ENCODE results near the gene CDK5RAP2. TPM values are rescaled to one million over a fixed set of nuclear protein-coding genes. Genes with fewer than 3 reads are reported as not detected.

Gene CDK5RAP2
- total RNA-seq, 2 experiments from 2014 or later, result 76.0 to 81.6 TPM

- H3K36me3 ChIP-seq (ENCODE audit: insufficient read depth, low read length), result peaks cover 95% of the 10 kb centered on the region
- TF ChIP-seq CTCF (conservative IDR thresholded peaks at IDR 0.05; ENCODE audit: low read length) (no peak), EZH2phosphoT487 (IDR thresholded peaks at IDR 0.05; ENCODE audit: borderline replicate concordance, low read depth, low read length) (no peak)
- no peaks in the 10 kb centered on the region for H4K20me1 ChIP-seq (ENCODE audit: insufficient read depth, low read length)
- intact Hi-C loops (cut with micrococcal nuclease; ENCODE audit: unreplicated experiment), result no loop called here
- H2AFZ ChIP-seq (ENCODE audit: low read length), result no peak overlapping the region
- H3K4me1 ChIP-seq (ENCODE audit: insufficient read depth, low read length, poor library complexity, severe bottlenecking), result no peaks in the 10 kb centered on the region
- H3K4me2 ChIP-seq (ENCODE audit: low read length), result no peak overlapping the region
- CTCF ChIA-PET (ENCODE audit: unreplicated experiment), result no interaction called here
- no peaks in the 10 kb centered on the region for H3K79me2 ChIP-seq (ENCODE audit: insufficient read depth, low read depth, low read length)
- BruUV-seq (replicated peaks), result no TSS peak
- H3K4me3 ChIP-seq (ENCODE audit: low read depth, low read length, poor library complexity, severe bottlenecking), result no peak overlapping the region
- no peak overlapping the region for H3K27ac ChIP-seq (ENCODE audit: low read depth, low read length, poor library complexity, severe bottlenecking)
- H3K9me3 ChIP-seq (ENCODE audit: low read length), result no peaks in the 10 kb centered on the region
- POLR2A ChIA-PET, result no interaction called here
- H3K9me2 ChIP-seq (ENCODE audit: insufficient read depth, low read length), result no peaks in the 10 kb centered on the region
- no peak for DNase-seq (ENCODE audit: low spot score)
Observed at GRCh38 chr9:120403543-120403856, 176.5 kb downstream of the CDK5RAP2 start.

GRCh38 chr9:120402741-120403542, 177.0 kb downstream of the CDK5RAP2 start:
- H3K79me2 ChIP-seq (ENCODE audit: insufficient read depth, low read depth, low read length), result no peaks in the 10 kb centered on the region
- no peak overlapping the region for H3K27ac ChIP-seq (ENCODE audit: low read depth, low read length, poor library complexity, severe bottlenecking)
- H3K36me3 ChIP-seq (ENCODE audit: insufficient read depth, low read length), result peaks cover 93% of the 10 kb centered on the region
- DNase-seq (ENCODE audit: low spot score), result no peak
- no peaks in the 10 kb centered on the region for H3K9me2 ChIP-seq (ENCODE audit: insufficient read depth, low read length)
- H3K4me2 ChIP-seq (ENCODE audit: low read length), result no peak overlapping the region
- no TSS peak for BruUV-seq (replicated peaks)
- H3K4me1 ChIP-seq (ENCODE audit: insufficient read depth, low read length, poor library complexity, severe bottlenecking), result no peaks in the 10 kb centered on the region
- ChIA-PET CTCF (ENCODE audit: unreplicated experiment) (no interaction called here), POLR2A (interaction anchor here (0.6 kb wide), 1 partner anchor 399 kb away, joined by 4 read pairs; no protein-coding TSS in a partner anchor)
- no peaks in the 10 kb centered on the region for H3K9me3 ChIP-seq (ENCODE audit: low read length)
- no peak overlapping the region for H3K4me3 ChIP-seq (ENCODE audit: low read depth, low read length, poor library complexity, severe bottlenecking)
- TF ChIP-seq CTCF (conservative IDR thresholded peaks at IDR 0.05; ENCODE audit: low read length), result no peak
- TF ChIP-seq EZH2phosphoT487 (IDR thresholded peaks at IDR 0.05; ENCODE audit: borderline replicate concordance, low read depth, low read length), result no peak
- H2AFZ ChIP-seq (ENCODE audit: low read length), result no peak overlapping the region
- H4K20me1 ChIP-seq (ENCODE audit: insufficient read depth, low read length), result no peaks in the 10 kb centered on the region
- intact Hi-C loops (cut with micrococcal nuclease; ENCODE audit: unreplicated experiment), result no loop called here

GRCh38 chr9:120399940-120400339, 180.0 kb downstream of the CDK5RAP2 start:
- ChIA-PET POLR2A (no interaction called here), CTCF (ENCODE audit: unreplicated experiment) (no interaction called here)
- no peak for TF ChIP-seq EZH2phosphoT487 (IDR thresholded peaks at IDR 0.05; ENCODE audit: borderline replicate concordance, low read depth, low read length)
- TF ChIP-seq CTCF (conservative IDR thresholded peaks at IDR 0.05; ENCODE audit: low read length), result no peak
- Histone ChIP-seq H3K9me3 (ENCODE audit: low read length) (no peaks in the 10 kb centered on the region), H3K4me2 (ENCODE audit: low read length) (no peak overlapping the region), H3K9me2 (ENCODE audit: insufficient read depth, low read length) (no peaks in the 10 kb centered on the region), H3K27ac (ENCODE audit: low read depth, low read length, poor library complexity, severe bottlenecking) (no peak overlapping the region), H4K20me1 (ENCODE audit: insufficient read depth, low read length) (no peaks in the 10 kb centered on the region), H3K4me3 (ENCODE audit: low read depth, low read length, poor library complexity, severe bottlenecking) (no peak overlapping the region), H3K79me2 (ENCODE audit: insufficient read depth, low read depth, low read length) (no peaks in the 10 kb centered on the region), H3K36me3 (ENCODE audit: insufficient read depth, low read length) (peaks cover 91% of the 10 kb centered on the region), H2AFZ (ENCODE audit: low read length) (no peak overlapping the region), H3K4me1 (ENCODE audit: insufficient read depth, low read length, poor library complexity, severe bottlenecking) (no peaks in the 10 kb centered on the region)
- no TSS peak for BruUV-seq (replicated peaks)
- intact Hi-C loops (cut with micrococcal nuclease; ENCODE audit: unreplicated experiment), result no loop called here
- DNase-seq (ENCODE audit: low spot score), result no peak

Data from OCI-LY7 (cell line).